DMS79 treated with DMSO at 0.1 percent for 48 hours (cell line): ENCODE measurements around the gene LYSMD2.
"Not testable (repeated sequence)": the region's sequence is repeated elsewhere in the genome, so short reads cannot be mapped to it uniquely, and the experiment has no call there.

Experiments
- DNase-seq: peaks from one replicate; lab custom pipeline; 2025; lab: John Stamatoyannopoulos, UW

LYSMD2 gene, protein sequence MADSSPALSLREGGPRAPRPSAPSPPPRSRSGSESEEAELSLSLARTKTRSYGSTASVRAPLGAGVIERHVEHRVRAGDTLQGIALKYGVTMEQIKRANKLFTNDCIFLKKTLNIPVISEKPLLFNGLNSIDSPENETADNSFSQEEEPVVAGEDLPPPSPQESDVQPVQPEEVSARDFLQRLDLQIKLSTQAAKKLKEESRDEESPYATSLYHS

GRCh38 chr15:51737522-51738305 is at the start of gene LYSMD2:
LYSMD2 (minus strand) TSS chr15:51737655; CDS start chr15:51737622, 33 bp downstream.
- DNase-seq = peak; percentile 26

DNA sequence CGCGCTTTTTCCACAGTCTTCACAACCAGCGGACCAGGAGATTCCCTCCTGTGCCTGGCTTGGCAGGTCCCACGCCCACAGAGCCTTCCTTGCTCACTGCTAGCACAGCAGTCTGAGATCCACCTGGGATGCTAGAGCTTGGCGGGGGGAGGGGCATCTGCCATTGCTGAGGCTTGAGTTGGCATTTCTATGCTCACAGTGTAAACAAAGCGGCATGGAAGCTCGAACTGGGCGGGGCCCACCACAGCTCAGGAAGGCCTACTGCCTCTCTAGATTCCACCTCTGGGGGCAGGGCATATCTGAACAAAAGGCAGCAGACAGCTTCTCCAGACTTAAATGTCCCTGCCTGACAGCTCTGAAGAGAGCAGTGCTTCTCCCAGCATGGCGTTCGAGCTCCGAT is 49.7 kb upstream of the LYSMD2 start:
- DNase-seq = not testable (repeated sequence)

- no peak for DNase-seq
Measured at GRCh38 chr15:51783967-51784366, 46.5 kb upstream of the LYSMD2 start.

DNA sequence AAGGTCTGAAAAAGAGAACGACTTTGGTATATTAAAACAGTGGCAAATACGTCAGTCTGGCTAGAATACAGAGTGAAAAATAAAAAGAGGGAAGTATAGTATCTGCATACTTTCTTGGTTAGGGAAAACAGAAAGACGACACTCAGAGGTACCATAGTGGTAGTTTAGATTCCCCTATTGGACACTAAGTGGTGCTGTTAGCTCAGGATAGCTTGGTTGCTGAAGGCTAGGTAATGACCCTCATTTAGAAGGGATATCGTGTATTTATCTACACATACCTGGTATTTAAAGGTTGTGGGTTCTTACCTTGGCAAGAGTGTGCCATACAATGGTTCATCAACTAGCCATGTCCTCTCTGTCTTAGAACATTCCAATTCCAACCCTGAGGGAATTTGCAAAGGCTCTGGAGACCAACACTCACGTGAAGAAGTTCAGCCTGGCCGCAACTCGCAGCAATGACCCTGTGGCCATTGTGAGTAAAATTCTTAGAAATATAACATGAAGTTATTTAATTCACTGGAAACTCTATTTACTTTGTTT is 45.0 kb upstream of the LYSMD2 start:
- no peak for DNase-seq

DNA sequence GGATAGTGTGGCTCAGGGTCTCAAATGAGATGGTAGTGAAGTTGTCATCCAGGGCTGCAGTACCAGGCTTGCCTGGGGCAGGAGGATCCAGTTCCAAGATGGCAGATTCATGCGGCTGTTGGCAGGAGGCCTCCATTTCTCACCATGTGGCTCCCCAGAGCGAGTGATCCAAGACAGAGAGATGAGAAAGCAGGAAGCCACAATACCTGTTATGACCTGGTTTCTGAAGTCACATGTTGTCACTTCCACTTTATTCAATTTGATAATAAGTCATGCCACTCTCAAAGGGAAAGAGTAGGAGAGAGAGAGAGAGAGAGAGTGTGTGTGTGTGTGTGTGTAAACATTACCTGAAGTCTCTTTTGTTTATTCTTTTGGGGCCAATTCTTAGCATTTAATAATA is 44.1 kb upstream of the LYSMD2 start:
- DNase-seq = no peak

DNA sequence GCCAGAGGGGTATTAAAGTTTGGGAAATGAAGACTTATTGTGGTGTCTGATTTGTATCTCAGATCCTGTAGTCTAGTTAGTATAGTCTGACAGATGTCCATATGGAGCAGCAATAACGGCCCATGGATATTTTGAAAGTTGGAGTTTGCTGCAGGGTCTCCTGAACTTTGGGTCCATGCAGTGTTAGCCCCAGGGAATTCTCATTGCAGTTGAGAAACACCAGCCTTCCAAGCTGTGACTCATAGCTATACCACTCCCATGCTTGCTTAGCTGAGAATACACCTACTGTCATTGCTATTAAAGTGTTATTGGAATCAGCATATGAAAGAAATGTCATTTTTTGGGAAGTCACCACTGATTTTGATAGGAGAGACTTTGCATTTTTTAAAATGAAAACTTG is 43.2 kb upstream of the LYSMD2 start:
- DNase-seq = no peak

- peak; percentile 39 for DNase-seq
Measured at GRCh38 chr15:51776952-51777569, 39.6 kb upstream of the LYSMD2 start.

- DNase-seq = no peak
Measured at GRCh38 chr15:51775967-51776816, 38.7 kb upstream of the LYSMD2 start.

DNA sequence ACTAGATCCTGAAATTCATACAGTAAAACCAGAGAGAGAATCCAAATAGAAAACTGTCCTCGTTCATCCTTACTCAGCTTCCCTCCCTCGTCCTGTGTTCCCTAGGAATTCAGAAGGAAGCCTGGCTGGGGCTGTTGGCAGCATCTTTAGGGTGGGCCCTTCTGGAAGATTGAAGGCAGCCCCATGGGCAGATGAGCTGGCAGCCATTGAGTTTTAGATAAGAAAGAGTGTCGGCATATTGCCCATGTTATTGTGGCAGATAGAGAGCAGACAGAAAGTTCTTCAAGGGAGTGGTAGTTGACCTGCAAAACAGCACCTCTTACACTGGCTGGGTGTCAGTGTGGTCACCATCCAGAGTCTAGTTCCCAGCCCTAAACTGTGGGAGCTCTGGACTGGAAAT is 37.5 kb upstream of the LYSMD2 start:
- no peak for DNase-seq

GRCh38 chr15:51771773-51772172 is 34.3 kb upstream of the LYSMD2 start:
- no peak for DNase-seq

- DNase-seq = no peak
Measured at GRCh38 chr15:51770902-51771301, 33.4 kb upstream of the LYSMD2 start.

GRCh38 chr15:51768018-51768417 is 30.6 kb upstream of the LYSMD2 start:
- DNase-seq = no peak

- DNase-seq = no peak
Measured at GRCh38 chr15:51766341-51766740, 28.9 kb upstream of the LYSMD2 start.

GRCh38 chr15:51765751-51766150 is 28.3 kb upstream of the LYSMD2 start:
- no peak for DNase-seq

DNA sequence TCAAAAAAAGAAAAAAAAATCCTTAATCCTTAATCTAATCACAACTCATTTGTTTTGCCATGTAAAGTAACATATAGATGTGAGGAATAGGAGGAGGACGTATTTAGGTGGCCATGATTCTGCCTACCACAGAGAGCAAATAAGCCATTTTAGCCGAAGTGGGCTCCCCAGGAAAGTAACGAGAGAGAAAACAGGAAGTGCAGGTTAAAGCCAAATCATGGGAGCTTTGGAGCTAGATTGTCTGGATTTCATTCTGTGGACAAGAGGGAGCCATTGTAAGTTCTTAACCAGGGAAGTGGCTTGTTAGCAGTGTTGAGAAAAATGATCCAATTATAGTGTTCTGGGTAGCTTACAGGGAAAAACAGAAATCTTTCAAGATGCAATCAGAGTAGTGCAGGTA is 23.4 kb upstream of the LYSMD2 start:
- no peak for DNase-seq

DNA sequence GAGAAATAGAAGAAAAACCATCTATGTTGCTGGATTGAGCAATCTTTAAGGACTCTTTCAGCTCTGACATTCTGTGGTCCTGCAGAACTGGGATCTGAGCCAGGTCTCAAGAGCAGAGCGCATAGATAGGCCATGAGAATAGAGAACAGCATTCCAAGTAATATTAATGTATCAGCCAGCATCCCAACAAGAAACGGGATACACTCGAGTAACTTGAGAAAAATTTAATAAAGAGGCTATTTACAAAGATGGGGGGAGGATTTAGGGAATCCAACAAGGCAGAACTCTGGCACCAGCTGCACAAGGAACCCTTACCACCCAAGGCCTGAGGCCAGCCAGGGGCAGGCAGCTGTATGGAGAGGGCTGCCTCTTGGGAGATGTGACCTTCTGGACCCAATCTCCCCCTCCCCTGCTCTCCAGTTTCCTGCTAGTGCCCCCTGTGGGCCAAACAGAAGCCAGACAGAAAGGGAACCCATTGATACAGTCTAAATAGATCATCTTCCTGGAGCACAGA is 22.2 kb upstream of the LYSMD2 start:
- DNase-seq = peak; percentile 80

GRCh38 chr15:51758645-51759044 is 21.2 kb upstream of the LYSMD2 start:
- DNase-seq = peak; percentile 19

DNA sequence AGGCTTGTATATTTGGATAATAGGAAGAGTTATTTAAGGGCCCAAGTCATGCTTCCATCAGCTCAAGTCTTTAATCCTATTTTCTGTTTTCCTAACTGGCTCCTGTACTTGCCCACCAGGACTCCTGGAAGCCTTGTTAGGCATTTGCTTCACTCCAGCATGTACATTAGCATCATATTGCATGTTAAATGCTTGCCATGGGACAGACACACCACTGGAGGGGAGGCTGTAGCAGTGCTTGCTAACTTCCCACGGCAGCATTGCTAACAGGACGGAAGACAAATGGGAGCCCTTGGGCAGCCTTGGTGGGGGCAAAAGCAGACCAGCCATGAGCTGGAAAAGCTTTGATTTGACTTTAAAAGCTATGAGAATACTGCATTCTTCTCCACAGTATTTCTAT is 20.0 kb upstream of the LYSMD2 start:
- DNase-seq = no peak

- DNase-seq = no peak
Measured at GRCh38 chr15:51756482-51756881, 19.0 kb upstream of the LYSMD2 start.

- DNase-seq = no peak
Measured at GRCh38 chr15:51755790-51756189, 18.3 kb upstream of the LYSMD2 start.

GRCh38 chr15:51754267-51754666 is 16.8 kb upstream of the LYSMD2 start:
- no peak for DNase-seq

- no peak for DNase-seq
Measured at GRCh38 chr15:51752888-51753287, 15.4 kb upstream of the LYSMD2 start.
